Cardiac fibroblast (primary cell): ENCODE measurements around the gene CIAO2B.

Source experiments
- DNase-seq, 2 donors: peaks; one replicate each; pipeline versions ENCODE4 v3.0.0 to v3.0.0-alpha.2; 2010; ENCODE audit warnings: low read depth in 2 of 2
- H3K4me3 ChIP-seq, 2 donors: replicated peaks in 1 of 2; 1 replicate in 1 of 2; 2 replicates in 1 of 2; pipeline ENCODE4 v1.5.1; 2011; ENCODE audit warnings: low read depth in 2 of 2, low read length in 2 of 2, mild to moderate bottlenecking in 2 of 2, moderate library complexity in 1 of 2
- CTCF ChIP-seq: IDR thresholded peaks from one replicate; pipeline ENCODE4 v1.5.1; 2011; ENCODE audit warnings: low read depth, mild to moderate bottlenecking, low read length, inconsistent platforms

CIAO2B gene

GRCh38 chr16:66913711-66914110 is 20.5 kb downstream of the CIAO2B start:
- no peak overlapping the region for H3K4me3 ChIP-seq
- DNase-seq: no peak
- no peak for TF ChIP-seq CTCF

GRCh38 chr16:66913081-66913480 is 21.1 kb downstream of the CIAO2B start:
- no peak for TF ChIP-seq CTCF
- no peak overlapping the region for H3K4me3 ChIP-seq
- DNase-seq: no peak

- no peak overlapping the region for H3K4me3 ChIP-seq
- no peak for TF ChIP-seq CTCF
- DNase-seq: no peak
Measured at GRCh38 chr16:66911801-66912200, 22.4 kb downstream of the CIAO2B start.

- DNase-seq: peak in 1 of 2 donors; percentile 19
- no peak overlapping the region for H3K4me3 ChIP-seq
- TF ChIP-seq CTCF: no peak
Measured at GRCh38 chr16:66911112-66911511, 23.1 kb downstream of the CIAO2B start.

GRCh38 chr16:66910175-66910940 is 23.8 kb downstream of the CIAO2B start:
- no peak for DNase-seq
- H3K4me3 ChIP-seq: no peak overlapping the region
- TF ChIP-seq CTCF: no peak

GRCh38 chr16:66908762-66909559 is 25.2 kb downstream of the CIAO2B start:
- no peak for TF ChIP-seq CTCF
- no peak for DNase-seq
- no peak overlapping the region for H3K4me3 ChIP-seq
